SK-N-SH treated with all-trans-retinoic acid at 6 μM for 48 hours (cell line): ENCODE results near the gene ACIN1.

Experiments
- ARNTL ChIP-seq: fragments of 450-650 bp; formaldehyde crosslinking; IDR thresholded peaks from 2 replicates; pipeline ENCODE4 v1.5.0; 2020; ENCODE audit warnings: low read depth, mild to moderate bottlenecking, moderate library complexity, borderline replicate concordance
- BACH2 ChIP-seq: fragments of 250-450 bp; sonication (Bioruptor Pico); IDR thresholded peaks from 2 replicates; pipeline ENCODE4 v1.9.0; 2021; ENCODE audit warnings: mild to moderate bottlenecking, borderline replicate concordance
- ESRRG ChIP-seq: fragments of 250-450 bp; sonication (Bioruptor Pico); IDR thresholded peaks from 2 replicates; pipeline ENCODE4 v1.6.1; 2021; ENCODE audit warnings: mild to moderate bottlenecking
- GLIS3 ChIP-seq: fragments of 250-450 bp; sonication (Bioruptor Pico); IDR thresholded peaks from 2 replicates; pipeline ENCODE4 v1.5.0; 2020; ENCODE audit warnings: mild to moderate bottlenecking, moderate library complexity
- ISL1 ChIP-seq: fragments of 250-450 bp; sonication (Bioruptor Pico); IDR thresholded peaks from 2 replicates; pipeline ENCODE4 v2.1.2; 2022; ENCODE audit warnings: mild to moderate bottlenecking, moderate library complexity
- RARB ChIP-seq: fragments of 250-450 bp; sonication (Bioruptor Pico); IDR thresholded peaks from 2 replicates; pipeline ENCODE4 v1.8.0; 2021; ENCODE audit warnings: mild to moderate bottlenecking, moderate library complexity
- TOX ChIP-seq: fragments of 250-450 bp; sonication (Bioruptor Pico); IDR thresholded peaks from 2 replicates; pipeline ENCODE4 v1.8.0; 2021; ENCODE audit warnings: mild to moderate bottlenecking, moderate library complexity, borderline replicate concordance
- ZC3H10 ChIP-seq: fragments of 250-450 bp; sonication (Bioruptor Pico); IDR thresholded peaks from 2 replicates; pipeline ENCODE4 v1.5.1; 2021; ENCODE audit warnings: mild to moderate bottlenecking, moderate library complexity
- ZFP30 ChIP-seq: fragments of 450-650 bp; formaldehyde crosslinking; IDR thresholded peaks from 2 replicates; pipeline ENCODE4 v1.5.0; 2022; ENCODE audit warnings: mild to moderate bottlenecking, moderate library complexity
- TF ChIP-seq, protein P1 (sequence below): fragments of 250-450 bp; sonication (Bioruptor Pico); IDR thresholded peaks from 2 replicates; pipeline ENCODE4 v1.8.0; 2020; ENCODE audit warnings: mild to moderate bottlenecking, moderate library complexity, borderline replicate concordance
- TF ChIP-seq, protein P2 (sequence below): fragments of 250-450 bp; sonication (Bioruptor Pico); IDR thresholded peaks from 2 replicates; pipeline ENCODE4 v1.5.1; 2021; ENCODE audit warnings: mild to moderate bottlenecking, moderate library complexity
- TF ChIP-seq, protein P3 (sequence below): fragments of 250-450 bp; sonication (Bioruptor Pico); IDR thresholded peaks from 2 replicates; pipeline ENCODE4 v1.5.1; 2020; ENCODE audit warnings: low read depth, mild to moderate bottlenecking, moderate library complexity

DNA sequence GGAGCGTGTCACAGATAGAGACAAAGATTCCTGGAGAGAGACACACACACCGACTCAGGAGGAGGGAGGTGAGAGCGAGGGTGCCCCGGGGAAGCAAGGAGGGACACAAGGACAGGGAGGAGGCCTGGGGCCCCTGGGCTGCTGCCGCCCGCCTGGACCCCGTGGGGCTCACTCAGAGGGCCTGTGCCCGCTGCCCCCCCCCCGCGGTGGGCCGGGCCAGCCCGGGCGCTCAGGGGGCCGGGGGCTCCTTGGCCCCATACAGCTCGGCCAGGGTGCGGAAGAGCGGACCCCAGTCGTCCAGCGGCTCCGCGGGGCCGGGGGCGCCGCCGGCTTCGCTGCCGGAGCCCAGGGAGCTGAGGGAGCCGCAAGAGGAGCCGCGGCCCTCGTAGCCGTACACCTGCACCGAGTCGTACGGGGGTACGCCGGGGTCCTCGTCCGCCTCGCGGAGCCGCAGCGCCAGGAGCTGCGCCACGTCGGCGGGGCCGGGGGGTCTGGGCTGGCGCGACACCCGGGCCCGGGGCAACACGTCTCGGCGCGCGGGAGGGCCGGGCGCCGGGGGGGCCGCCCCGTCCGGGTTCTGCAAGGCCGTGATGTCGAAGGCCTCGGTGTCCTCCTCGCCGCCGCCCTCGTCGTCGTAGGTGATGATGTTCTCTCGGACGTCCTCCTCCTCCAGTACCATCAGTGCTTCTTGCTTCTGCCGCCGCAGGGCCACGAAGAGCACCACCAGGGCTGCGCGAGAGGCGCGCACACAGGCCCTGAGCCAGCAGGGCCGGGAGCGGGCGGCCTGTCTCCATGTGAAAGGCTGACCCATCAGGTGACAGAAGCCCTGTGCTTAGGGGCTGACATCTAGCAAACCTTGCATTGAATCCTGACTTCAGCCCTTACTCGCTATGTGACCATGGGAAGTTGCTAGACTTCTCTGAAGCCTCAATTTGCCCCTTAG lies 46.9 kb downstream of the ACIN1 start:
- TF ChIP-seq, protein P1, sequence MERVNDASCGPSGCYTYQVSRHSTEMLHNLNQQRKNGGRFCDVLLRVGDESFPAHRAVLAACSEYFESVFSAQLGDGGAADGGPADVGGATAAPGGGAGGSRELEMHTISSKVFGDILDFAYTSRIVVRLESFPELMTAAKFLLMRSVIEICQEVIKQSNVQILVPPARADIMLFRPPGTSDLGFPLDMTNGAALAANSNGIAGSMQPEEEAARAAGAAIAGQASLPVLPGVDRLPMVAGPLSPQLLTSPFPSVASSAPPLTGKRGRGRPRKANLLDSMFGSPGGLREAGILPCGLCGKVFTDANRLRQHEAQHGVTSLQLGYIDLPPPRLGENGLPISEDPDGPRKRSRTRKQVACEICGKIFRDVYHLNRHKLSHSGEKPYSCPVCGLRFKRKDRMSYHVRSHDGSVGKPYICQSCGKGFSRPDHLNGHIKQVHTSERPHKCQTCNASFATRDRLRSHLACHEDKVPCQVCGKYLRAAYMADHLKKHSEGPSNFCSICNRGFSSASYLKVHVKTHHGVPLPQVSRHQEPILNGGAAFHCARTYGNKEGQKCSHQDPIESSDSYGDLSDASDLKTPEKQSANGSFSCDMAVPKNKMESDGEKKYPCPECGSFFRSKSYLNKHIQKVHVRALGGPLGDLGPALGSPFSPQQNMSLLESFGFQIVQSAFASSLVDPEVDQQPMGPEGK: no peak
- TF ChIP-seq, protein P2, sequence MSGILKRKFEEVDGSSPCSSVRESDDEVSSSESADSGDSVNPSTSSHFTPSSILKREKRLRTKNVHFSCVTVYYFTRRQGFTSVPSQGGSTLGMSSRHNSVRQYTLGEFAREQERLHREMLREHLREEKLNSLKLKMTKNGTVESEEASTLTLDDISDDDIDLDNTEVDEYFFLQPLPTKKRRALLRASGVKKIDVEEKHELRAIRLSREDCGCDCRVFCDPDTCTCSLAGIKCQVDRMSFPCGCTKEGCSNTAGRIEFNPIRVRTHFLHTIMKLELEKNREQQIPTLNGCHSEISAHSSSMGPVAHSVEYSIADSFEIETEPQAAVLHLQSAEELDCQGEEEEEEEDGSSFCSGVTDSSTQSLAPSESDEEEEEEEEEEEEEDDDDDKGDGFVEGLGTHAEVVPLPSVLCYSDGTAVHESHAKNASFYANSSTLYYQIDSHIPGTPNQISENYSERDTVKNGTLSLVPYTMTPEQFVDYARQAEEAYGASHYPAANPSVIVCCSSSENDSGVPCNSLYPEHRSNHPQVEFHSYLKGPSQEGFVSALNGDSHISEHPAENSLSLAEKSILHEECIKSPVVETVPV (CRISPR knock-in tag): no peak
- TF ChIP-seq BACH2 (CRISPR knock-in tag) (no peak), GLIS3 (no peak), TOX (CRISPR knock-in tag) (no peak), ARNTL (CRISPR knock-in tag) (no peak), ZC3H10 (CRISPR knock-in tag) (no peak), ISL1 (no peak), RARB (CRISPR knock-in tag) (no peak), ZFP30 (CRISPR knock-in tag) (no peak), ESRRG (no peak)
- TF ChIP-seq, protein P3, sequence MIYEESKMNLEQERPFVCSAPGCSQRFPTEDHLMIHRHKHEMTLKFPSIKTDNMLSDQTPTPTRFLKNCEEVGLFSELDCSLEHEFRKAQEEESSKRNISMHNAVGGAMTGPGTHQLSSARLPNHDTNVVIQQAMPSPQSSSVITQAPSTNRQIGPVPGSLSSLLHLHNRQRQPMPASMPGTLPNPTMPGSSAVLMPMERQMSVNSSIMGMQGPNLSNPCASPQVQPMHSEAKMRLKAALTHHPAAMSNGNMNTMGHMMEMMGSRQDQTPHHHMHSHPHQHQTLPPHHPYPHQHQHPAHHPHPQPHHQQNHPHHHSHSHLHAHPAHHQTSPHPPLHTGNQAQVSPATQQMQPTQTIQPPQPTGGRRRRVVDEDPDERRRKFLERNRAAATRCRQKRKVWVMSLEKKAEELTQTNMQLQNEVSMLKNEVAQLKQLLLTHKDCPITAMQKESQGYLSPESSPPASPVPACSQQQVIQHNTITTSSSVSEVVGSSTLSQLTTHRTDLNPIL (CRISPR knock-in tag): no peak
